ENCODE measurements around the gene KLK8. TPM values are rescaled to one million over a fixed set of nuclear protein-coding genes. Genes with fewer than 3 reads are reported as not detected.

KLK8 gene
- polyA plus RNA-seq, 1 of the 3 experiments (the other 2 are of a cell fraction), result not detected

DNA sequence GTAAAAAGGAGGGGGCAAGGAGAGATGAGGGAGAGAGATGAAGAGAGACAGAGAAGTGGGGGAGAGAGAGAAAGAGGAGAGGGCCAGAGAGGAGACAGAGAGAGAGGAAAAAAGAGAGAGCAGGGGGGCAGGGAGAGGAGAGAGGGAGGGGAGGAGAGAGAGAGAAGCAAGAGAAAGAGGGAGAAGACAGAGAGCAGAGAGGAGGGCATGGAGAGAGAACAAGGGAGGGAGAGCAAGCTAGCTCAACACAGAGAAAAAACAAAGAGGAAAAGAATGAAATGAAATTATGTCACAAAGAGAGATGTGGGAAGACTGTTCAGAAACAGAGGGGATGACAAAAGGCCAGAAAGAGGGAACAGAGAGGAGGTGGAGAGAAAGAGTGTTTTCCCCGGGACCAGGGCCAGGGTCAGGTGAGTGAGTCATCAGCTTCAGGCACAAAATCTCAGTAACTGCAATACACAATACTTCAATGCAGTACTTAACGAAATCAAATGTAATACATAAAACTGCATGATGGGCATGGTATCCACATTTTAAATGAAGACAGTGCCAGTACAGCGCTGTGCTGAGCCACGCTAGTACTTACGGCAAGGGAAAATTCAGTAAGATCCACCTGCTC is 22.5 kb downstream of the KLK8 start:
- no peaks in the 10 kb centered on the region for H3K9me2 ChIP-seq
- no peaks in the 10 kb centered on the region for H3K79me2 ChIP-seq (ENCODE audit: insufficient read depth)
- ChIA-PET POLR2A (no interaction called here), CTCF (no interaction called here)
- H3K27me3 ChIP-seq (ENCODE audit: insufficient read depth), result no peaks in the 10 kb centered on the region; the same call in 1 of the 2 replicates
- no peaks in the 10 kb centered on the region for H3F3A ChIP-seq (replicated peaks; ENCODE audit: insufficient read depth)
- H3K27ac ChIP-seq (ENCODE audit: low read depth in 2 of 2, low read length in 1 of 2), result no peak overlapping the region
- no peak overlapping the region for H2AFZ ChIP-seq (ENCODE audit: low read depth)
- H3K9ac ChIP-seq, result no peak overlapping the region
- H3K9me3 ChIP-seq, result no peaks in the 10 kb centered on the region
- no peak overlapping the region for H3K4me3 ChIP-seq (ENCODE audit: low read depth in 2 of 2, low read length in 1 of 2)
- no peak for TF ChIP-seq NRF1 (IDR thresholded peaks at IDR 0.05; ENCODE audit: low read depth, low read length)
- no peak for TF ChIP-seq POLR2AphosphoS5 (IDR thresholded peaks at IDR 0.05; ENCODE audit: low read depth, low read length)
- TF ChIP-seq RCOR1 (IDR thresholded peaks at IDR 0.05; ENCODE audit: low read length), result no peak
- TF ChIP-seq USF2 (IDR thresholded peaks at IDR 0.05; ENCODE audit: borderline replicate concordance, low read depth, low read length), result no peak
- no peak for TF ChIP-seq TEAD4 (IDR thresholded peaks at IDR 0.05; ENCODE audit: borderline replicate concordance, insufficient read depth)
- no peak for TF ChIP-seq MXI1 (IDR thresholded peaks at IDR 0.05; ENCODE audit: low read depth, low read length)
- TF ChIP-seq FOXJ3 (CRISPR knock-in tag; IDR thresholded peaks at IDR 0.05), result no peak
- TF ChIP-seq CHD2 (IDR thresholded peaks at IDR 0.05; ENCODE audit: low read length, partially characterized antibody), result no peak
- TF ChIP-seq MEF2A (IDR thresholded peaks at IDR 0.05; ENCODE audit: borderline replicate concordance, low read depth), result no peak
- TF ChIP-seq RAD21 (IDR thresholded peaks at IDR 0.05; ENCODE audit: low read length), result no peak
- TF ChIP-seq RFX5 (IDR thresholded peaks at IDR 0.05; ENCODE audit: low read length), result no peak
- TF ChIP-seq EZH2phosphoT487 (IDR thresholded peaks at IDR 0.05; ENCODE audit: borderline replicate concordance, low read depth), result no peak
- no peak for TF ChIP-seq YY1 (IDR thresholded peaks at IDR 0.05; ENCODE audit: low read depth)
- TF ChIP-seq, protein P1, sequence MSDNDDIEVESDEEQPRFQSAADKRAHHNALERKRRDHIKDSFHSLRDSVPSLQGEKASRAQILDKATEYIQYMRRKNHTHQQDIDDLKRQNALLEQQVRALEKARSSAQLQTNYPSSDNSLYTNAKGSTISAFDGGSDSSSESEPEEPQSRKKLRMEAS (IDR thresholded peaks at IDR 0.05; ENCODE audit: low read depth), result no peak
- TF ChIP-seq, protein P2, sequence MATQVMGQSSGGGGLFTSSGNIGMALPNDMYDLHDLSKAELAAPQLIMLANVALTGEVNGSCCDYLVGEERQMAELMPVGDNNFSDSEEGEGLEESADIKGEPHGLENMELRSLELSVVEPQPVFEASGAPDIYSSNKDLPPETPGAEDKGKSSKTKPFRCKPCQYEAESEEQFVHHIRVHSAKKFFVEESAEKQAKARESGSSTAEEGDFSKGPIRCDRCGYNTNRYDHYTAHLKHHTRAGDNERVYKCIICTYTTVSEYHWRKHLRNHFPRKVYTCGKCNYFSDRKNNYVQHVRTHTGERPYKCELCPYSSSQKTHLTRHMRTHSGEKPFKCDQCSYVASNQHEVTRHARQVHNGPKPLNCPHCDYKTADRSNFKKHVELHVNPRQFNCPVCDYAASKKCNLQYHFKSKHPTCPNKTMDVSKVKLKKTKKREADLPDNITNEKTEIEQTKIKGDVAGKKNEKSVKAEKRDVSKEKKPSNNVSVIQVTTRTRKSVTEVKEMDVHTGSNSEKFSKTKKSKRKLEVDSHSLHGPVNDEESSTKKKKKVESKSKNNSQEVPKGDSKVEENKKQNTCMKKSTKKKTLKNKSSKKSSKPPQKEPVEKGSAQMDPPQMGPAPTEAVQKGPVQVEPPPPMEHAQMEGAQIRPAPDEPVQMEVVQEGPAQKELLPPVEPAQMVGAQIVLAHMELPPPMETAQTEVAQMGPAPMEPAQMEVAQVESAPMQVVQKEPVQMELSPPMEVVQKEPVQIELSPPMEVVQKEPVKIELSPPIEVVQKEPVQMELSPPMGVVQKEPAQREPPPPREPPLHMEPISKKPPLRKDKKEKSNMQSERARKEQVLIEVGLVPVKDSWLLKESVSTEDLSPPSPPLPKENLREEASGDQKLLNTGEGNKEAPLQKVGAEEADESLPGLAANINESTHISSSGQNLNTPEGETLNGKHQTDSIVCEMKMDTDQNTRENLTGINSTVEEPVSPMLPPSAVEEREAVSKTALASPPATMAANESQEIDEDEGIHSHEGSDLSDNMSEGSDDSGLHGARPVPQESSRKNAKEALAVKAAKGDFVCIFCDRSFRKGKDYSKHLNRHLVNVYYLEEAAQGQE (IDR thresholded peaks at IDR 0.05; ENCODE audit: low read depth, low read length), result no peak
- TF ChIP-seq TAF1 (IDR thresholded peaks at IDR 0.05; ENCODE audit: borderline replicate concordance, low read depth, low read length), result no peak
- no peaks in the 10 kb centered on the region for H4K20me1 ChIP-seq (ENCODE audit: insufficient read depth)
- WGBS (ENCODE audit: low lambda C conversion rate), result 35% methylated on average over 5 of the region's 5 CpGs
- no peaks in the 10 kb centered on the region for H3K36me3 ChIP-seq (replicated peaks in 1 of 2; ENCODE audit: control insufficient read depth in 1 of 2, insufficient read depth in 2 of 2, low read length in 1 of 2)
- DNase-seq, result no peak
- no peaks in the 10 kb centered on the region for H3K4me1 ChIP-seq (ENCODE audit: control insufficient read depth in 1 of 2, insufficient read depth in 2 of 2, low read depth in 1 of 2, low read length in 1 of 2)
- H3K4me2 ChIP-seq, result no peak overlapping the region

All from SK-N-SH (cell line).